ENCODE data around the gene ASTN2.

The ASTN2 gene

DNA sequence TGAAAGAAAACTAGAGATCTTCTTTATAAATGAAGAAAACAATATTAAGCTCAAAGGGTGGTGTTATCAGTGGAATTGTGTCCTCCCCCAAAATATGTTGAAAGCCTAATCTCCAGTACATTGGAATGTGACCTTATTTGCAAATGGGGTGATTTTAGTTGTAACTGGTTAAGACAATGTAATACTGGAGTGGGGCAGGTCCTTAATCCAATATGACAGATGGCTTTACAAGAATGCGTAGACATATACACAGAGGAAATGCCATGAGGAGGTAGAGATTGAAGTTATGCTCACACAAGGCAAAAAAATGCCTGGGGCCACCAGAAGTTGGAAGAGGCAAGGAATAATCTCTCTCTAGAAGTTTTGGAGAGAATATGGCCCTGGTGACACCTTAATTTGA is 741.5 kb downstream of the ASTN2 start:
- Histone ChIP-seq H3K4me1 (ENCODE audit: low read depth, poor library complexity, severe bottlenecking) (no peaks in the 10 kb centered on the region), H2AFZ (ENCODE audit: low read depth) (no peak overlapping the region), H3K27ac (no peak overlapping the region), H3K27me3 (ENCODE audit: insufficient read depth, low read depth) (no peaks in the 10 kb centered on the region), H3K79me2 (ENCODE audit: insufficient read depth, low read depth) (no peaks in the 10 kb centered on the region), H4K20me1 (ENCODE audit: insufficient read depth) (no peaks in the 10 kb centered on the region), H3K4me3 (IDR thresholded peaks at IDR 0.05; ENCODE audit: insufficient read depth, low read depth, low read length) (no peak overlapping the region), H3K36me3 (ENCODE audit: insufficient read depth) (no peaks in the 10 kb centered on the region), H3K9ac (no peak overlapping the region), H3K4me2 (no peak overlapping the region)
- TF ChIP-seq, protein P1, sequence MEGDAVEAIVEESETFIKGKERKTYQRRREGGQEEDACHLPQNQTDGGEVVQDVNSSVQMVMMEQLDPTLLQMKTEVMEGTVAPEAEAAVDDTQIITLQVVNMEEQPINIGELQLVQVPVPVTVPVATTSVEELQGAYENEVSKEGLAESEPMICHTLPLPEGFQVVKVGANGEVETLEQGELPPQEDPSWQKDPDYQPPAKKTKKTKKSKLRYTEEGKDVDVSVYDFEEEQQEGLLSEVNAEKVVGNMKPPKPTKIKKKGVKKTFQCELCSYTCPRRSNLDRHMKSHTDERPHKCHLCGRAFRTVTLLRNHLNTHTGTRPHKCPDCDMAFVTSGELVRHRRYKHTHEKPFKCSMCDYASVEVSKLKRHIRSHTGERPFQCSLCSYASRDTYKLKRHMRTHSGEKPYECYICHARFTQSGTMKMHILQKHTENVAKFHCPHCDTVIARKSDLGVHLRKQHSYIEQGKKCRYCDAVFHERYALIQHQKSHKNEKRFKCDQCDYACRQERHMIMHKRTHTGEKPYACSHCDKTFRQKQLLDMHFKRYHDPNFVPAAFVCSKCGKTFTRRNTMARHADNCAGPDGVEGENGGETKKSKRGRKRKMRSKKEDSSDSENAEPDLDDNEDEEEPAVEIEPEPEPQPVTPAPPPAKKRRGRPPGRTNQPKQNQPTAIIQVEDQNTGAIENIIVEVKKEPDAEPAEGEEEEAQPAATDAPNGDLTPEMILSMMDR (conservative IDR thresholded peaks at IDR 0.05; ENCODE audit: low read depth, low read length) = no peak

DNA sequence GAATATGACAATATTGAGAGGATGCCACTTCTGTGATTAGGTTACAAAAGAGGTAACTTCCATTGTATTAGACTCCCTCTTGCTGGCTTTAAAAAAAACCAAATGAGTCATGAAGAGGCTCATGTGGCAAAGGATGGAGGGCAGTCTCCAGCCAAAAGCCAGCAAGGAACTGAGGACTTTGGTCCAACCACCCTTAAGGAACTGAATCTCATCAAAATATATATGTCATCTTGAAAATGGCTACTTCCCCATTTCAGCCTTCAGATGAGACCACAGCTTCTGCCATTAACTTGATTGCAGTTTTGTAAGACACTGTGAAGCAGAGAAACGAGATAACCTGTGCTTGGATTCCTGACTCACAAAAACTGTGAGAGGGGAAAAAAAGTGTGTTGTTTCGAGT is 743.3 kb downstream of the ASTN2 start:
- Histone ChIP-seq H3K9ac (no peak overlapping the region), H3K36me3 (ENCODE audit: insufficient read depth) (no peaks in the 10 kb centered on the region), H3K4me3 (IDR thresholded peaks at IDR 0.05; ENCODE audit: insufficient read depth, low read depth, low read length) (no peak overlapping the region), H3K4me1 (ENCODE audit: low read depth, poor library complexity, severe bottlenecking) (no peaks in the 10 kb centered on the region), H3K4me2 (no peak overlapping the region), H3K27me3 (ENCODE audit: insufficient read depth, low read depth) (no peaks in the 10 kb centered on the region), H3K79me2 (ENCODE audit: insufficient read depth, low read depth) (no peaks in the 10 kb centered on the region), H4K20me1 (ENCODE audit: insufficient read depth) (no peaks in the 10 kb centered on the region), H3K27ac (no peak overlapping the region), H2AFZ (ENCODE audit: low read depth) (no peak overlapping the region)
- TF ChIP-seq, protein P1 (conservative IDR thresholded peaks at IDR 0.05; ENCODE audit: low read depth, low read length) = no peak

DNA sequence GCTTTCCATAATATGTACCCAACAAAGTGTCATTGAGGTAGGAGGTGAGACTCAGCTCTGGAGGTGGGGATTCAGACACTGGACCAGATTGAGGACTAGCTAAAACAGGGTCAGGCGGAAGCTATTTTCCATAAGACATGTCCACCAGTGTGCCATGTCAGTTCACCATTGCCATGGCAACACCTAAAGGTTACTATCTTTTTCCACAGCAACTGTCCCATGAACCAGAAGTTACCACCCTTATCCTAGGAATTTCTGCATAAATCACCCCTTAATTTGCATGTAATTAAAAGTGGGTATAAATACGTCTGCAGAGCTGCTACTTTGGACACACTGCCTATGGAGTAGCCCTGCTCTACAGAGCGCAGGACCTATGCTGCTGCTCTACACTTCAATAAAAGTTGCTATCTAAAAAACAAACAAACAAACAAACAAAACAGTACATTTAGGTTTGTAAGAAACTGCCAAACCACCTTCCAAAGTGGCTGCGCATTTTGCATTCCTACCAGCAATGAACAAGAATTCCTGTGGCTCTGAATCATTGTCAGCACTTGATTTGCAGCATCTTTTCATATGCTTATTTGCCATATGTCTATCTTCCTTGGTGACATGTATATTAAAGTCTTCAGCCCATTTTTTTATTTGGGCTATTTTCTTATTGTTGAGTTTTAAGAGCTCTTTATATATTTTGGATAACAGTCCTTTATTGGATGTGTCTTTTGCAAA is 745.7 kb downstream of the ASTN2 start:
- Histone ChIP-seq H3K27ac (no peak overlapping the region), H3K4me2 (no peak overlapping the region), H2AFZ (ENCODE audit: low read depth) (no peak overlapping the region), H3K79me2 (ENCODE audit: insufficient read depth, low read depth) (no peaks in the 10 kb centered on the region), H3K4me1 (ENCODE audit: low read depth, poor library complexity, severe bottlenecking) (peaks cover 4% of the 10 kb centered on the region), H3K36me3 (ENCODE audit: insufficient read depth) (no peaks in the 10 kb centered on the region), H3K4me3 (IDR thresholded peaks at IDR 0.05; ENCODE audit: insufficient read depth, low read depth, low read length) (no peak overlapping the region), H3K27me3 (ENCODE audit: insufficient read depth, low read depth) (no peaks in the 10 kb centered on the region), H4K20me1 (ENCODE audit: insufficient read depth) (no peaks in the 10 kb centered on the region), H3K9ac (no peak overlapping the region)
- TF ChIP-seq, protein P1 (conservative IDR thresholded peaks at IDR 0.05; ENCODE audit: low read depth, low read length) = no peak

DNA sequence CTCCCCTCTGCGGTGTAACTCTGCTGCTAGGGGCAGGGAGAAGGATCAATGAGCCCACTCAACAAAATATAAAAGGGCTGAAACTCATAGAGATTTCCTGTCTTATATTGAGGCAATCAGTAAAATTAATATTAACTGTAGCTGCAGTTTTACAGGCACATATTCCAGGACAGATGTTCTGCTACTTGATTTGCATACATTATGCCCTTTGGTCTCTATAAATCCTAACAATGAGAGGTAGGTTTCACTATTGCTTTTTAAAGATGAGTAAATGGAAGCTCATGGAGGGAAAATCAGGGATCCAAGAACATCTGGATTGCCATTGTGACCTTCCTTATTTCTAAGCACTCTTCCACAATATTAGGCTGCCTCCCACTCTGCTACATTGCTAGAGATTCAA is 751.3 kb downstream of the ASTN2 start:
- H3K27me3 ChIP-seq (ENCODE audit: insufficient read depth, low read depth) = no peaks in the 10 kb centered on the region
- no peak overlapping the region for H3K27ac ChIP-seq
- H3K9ac ChIP-seq = no peak overlapping the region
- H3K4me1 ChIP-seq (ENCODE audit: low read depth, poor library complexity, severe bottlenecking) = peaks cover 4% of the 10 kb centered on the region
- no peak overlapping the region for H2AFZ ChIP-seq (ENCODE audit: low read depth)
- H3K4me2 ChIP-seq = no peak overlapping the region
- H3K36me3 ChIP-seq (ENCODE audit: insufficient read depth) = no peaks in the 10 kb centered on the region
- H4K20me1 ChIP-seq (ENCODE audit: insufficient read depth) = no peaks in the 10 kb centered on the region
- H3K79me2 ChIP-seq (ENCODE audit: insufficient read depth, low read depth) = no peaks in the 10 kb centered on the region
- TF ChIP-seq, protein P1 (conservative IDR thresholded peaks at IDR 0.05; ENCODE audit: low read depth, low read length) = no peak
- H3K4me3 ChIP-seq (IDR thresholded peaks at IDR 0.05; ENCODE audit: insufficient read depth, low read depth, low read length) = no peak overlapping the region
